K562 (cell line): ENCODE measurements around the gene NHSL2. TPM values are rescaled to one million over a fixed set of nuclear protein-coding genes. Genes with fewer than 3 reads are reported as not detected.

Experiments used
- ATAC-seq: fragments of 200-7000 bp; cut with Tn5 transposase; 3 replicates; pipeline ENCODE4 v1.9.1; 2020; ENCODE audit warnings: moderate library complexity
- BruUV-seq: library from RNA; stranded (reverse); fragments of 400-500 nt; replicated peaks from 2 replicates; lab custom pipeline; 2021; lab: Mats Ljungman, UMichigan
- CTCF ChIA-PET: fragments of 300-600 bp; formaldehyde crosslinking; extraction: SDS; loops from one replicate; lab custom pipeline; 2021; ENCODE audit warnings: low intra/inter-chr PET ratio; lab: Yijun Ruan, JAX
- POLR2A ChIA-PET: fragments of 300-600, 350-650 bp; sonication (Branson Sonifier 250); formaldehyde crosslinking; extraction: SDS; loops from one replicate; lab custom pipeline; 2021; ENCODE audit warnings: antibody characterized with exemption, inconsistent platforms; lab: Yijun Ruan, JAX
- DNase-seq, 4 experiments: peaks; one replicate each; pipeline versions ENCODE4 v3.0.0 to v3.0.0-alpha.2; 2011 to 2018; ENCODE audit warnings: low spot score in 3 of 4, mixed read lengths in 3 of 4; ENCODE audit errors: extremely low read depth in 1 of 4
- FAIRE-seq: peaks from 2 replicates; lab custom pipeline; 2011; peaks lifted over from hg19 to GRCh38; lab: Jason Lieb, UNC
- H2AFZ ChIP-seq: 2 replicates; pipeline ENCODE4 v1.6.0; 2011; ENCODE audit warnings: low read depth, low read length, control low read depth, inconsistent platforms
- H3K27ac ChIP-seq: fragments of 200-600 bp; 3 replicates; pipeline ENCODE4 v1.8.0; 2011; ENCODE audit warnings: low read depth, mild to moderate bottlenecking, control low read depth, inconsistent platforms, low read length, moderate library complexity, mixed read lengths; ENCODE audit errors: extremely low read depth
- H3K27me3 ChIP-seq, 2 experiments: fragments of 300-600 bp in 1 of 2; 2 replicates in 1 of 2; 3 replicates in 1 of 2; pipeline versions ENCODE4 v1.6.0 to v1.8.0; 2011; ENCODE audit warnings: inconsistent platforms in 2 of 2, low read length in 2 of 2, mild to moderate bottlenecking in 1 of 2, mixed read lengths in 1 of 2, moderate library complexity in 1 of 2; ENCODE audit not compliant: control insufficient read depth in 2 of 2, insufficient read depth in 2 of 2
- H3K36me3 ChIP-seq: fragments of 300-600 bp; 3 replicates; pipeline ENCODE4 v1.8.0; 2011; ENCODE audit warnings: mild to moderate bottlenecking, low read length, inconsistent platforms; ENCODE audit not compliant: control insufficient read depth, insufficient read depth
- H3K4me1 ChIP-seq, 2 experiments: fragments of 200-600 bp in 1 of 2; replicated peaks in 1 of 2; 2 replicates in 1 of 2; 3 replicates in 1 of 2; pipeline versions ENCODE4 v1.5.1 to v1.8.0; 2011; ENCODE audit warnings: inconsistent platforms in 2 of 2, low read length in 2 of 2, mild to moderate bottlenecking in 1 of 2, mixed read lengths in 1 of 2, moderate library complexity in 1 of 2; ENCODE audit not compliant: control insufficient read depth in 2 of 2, insufficient read depth in 2 of 2
- H3K4me2 ChIP-seq: 2 replicates; pipeline ENCODE4 v1.6.1; 2011; ENCODE audit warnings: low read length, control low read depth, inconsistent platforms, mixed read lengths; ENCODE audit not compliant: insufficient read depth
- H3K4me3 ChIP-seq: fragments of 200-600 bp; sonication (generic), shearing (Covaris generic); 2 replicates; pipeline ENCODE4 v1.5.1; 2016; ENCODE audit warnings: control low read depth, inconsistent platforms
- H3K79me2 ChIP-seq: fragments of 200-600 bp; 3 replicates; pipeline ENCODE4 v1.8.0; 2011; ENCODE audit warnings: low read length, inconsistent platforms; ENCODE audit not compliant: control insufficient read depth, insufficient read depth
- H3K9ac ChIP-seq, 2 experiments: 2 replicates each; pipeline versions ENCODE4 v1.6.0 to v1.6.1; 2011; ENCODE audit warnings: low read depth in 2 of 2, low read length in 2 of 2, control low read depth in 1 of 2, inconsistent platforms in 1 of 2, mild to moderate bottlenecking in 1 of 2, mixed read lengths in 1 of 2; ENCODE audit not compliant: insufficient read depth in 1 of 2
- H3K9me1 ChIP-seq: one replicate; pipeline ENCODE4 v1.6.0; 2011; ENCODE audit warnings: inconsistent platforms, mild to moderate bottlenecking, low read length, moderate library complexity; ENCODE audit not compliant: control insufficient read depth, insufficient read depth
- H3K9me3 ChIP-seq: replicated peaks from 2 replicates; pipeline ENCODE4 v1.5.1; 2011; ENCODE audit warnings: low read depth, low read length, inconsistent platforms; ENCODE audit not compliant: control insufficient read depth, insufficient read depth
- H4K20me1 ChIP-seq: replicated peaks from 2 replicates; pipeline ENCODE4 v1.6.1; 2011; ENCODE audit warnings: low read length, inconsistent platforms, mixed read lengths; ENCODE audit not compliant: control insufficient read depth, insufficient read depth
- ATF1 ChIP-seq, 2 experiments: fragments of 450-650 bp in 1 of 2; IDR thresholded peaks; 2 replicates each; pipeline ENCODE4 v1.6.1; 2016; ENCODE audit warnings: missing compliant biosample characterization in 1 of 2, missing genetic modification characterization in 1 of 2
- CREB5 ChIP-seq: fragments of 250-450 bp; sonication (Bioruptor Pico); IDR thresholded peaks from 2 replicates; pipeline ENCODE4 v1.5.0; 2020; ENCODE audit warnings: mild to moderate bottlenecking
- E2F4 ChIP-seq: sonication (generic); formaldehyde crosslinking; IDR thresholded peaks from 2 replicates; pipeline ENCODE4 v1.8.0; 2022; ENCODE audit warnings: mild to moderate bottlenecking, low read depth, missing genetic modification reagents
- HINFP ChIP-seq: fragments of 450-650 bp; conservative IDR thresholded peaks from 2 replicates; pipeline ENCODE4 v1.6.1; 2016; ENCODE audit warnings: missing genetic modification characterization, low read depth, mild to moderate bottlenecking, control low read depth, missing compliant biosample characterization
- HNRNPUL1 ChIP-seq: fragments of 200-400 bp; formaldehyde crosslinking; IDR thresholded peaks from 2 replicates; pipeline ENCODE4 v1.6.1; 2017; ENCODE audit warnings: low read length
- MECOM ChIP-seq: fragments of 250-450 bp; sonication (Bioruptor Pico); IDR thresholded peaks from 2 replicates; pipeline ENCODE4 v1.8.0; 2022; ENCODE audit warnings: inconsistent platforms
- MLLT1 ChIP-seq, 2 experiments: fragments of 450-650 bp; IDR thresholded peaks; 2 replicates each; pipeline ENCODE4 v1.6.1; 2016
- MTA1 ChIP-seq: fragments of 450-650 bp; IDR thresholded peaks from 2 replicates; pipeline ENCODE4 v1.6.1; 2017; ENCODE audit warnings: borderline replicate concordance
- NCOA4 ChIP-seq: fragments of 450-650 bp; IDR thresholded peaks from 2 replicates; pipeline ENCODE4 v1.6.1; 2018; ENCODE audit warnings: mild to moderate bottlenecking; ENCODE audit not compliant: partially characterized antibody
- NR3C1 ChIP-seq: sonication (generic); formaldehyde crosslinking; IDR thresholded peaks from 2 replicates; pipeline ENCODE4 v1.8.1; 2022; ENCODE audit warnings: missing genetic modification reagents
- TAF1 ChIP-seq: IDR thresholded peaks from 2 replicates; pipeline ENCODE4 v1.6.1; 2011; ENCODE audit warnings: mild to moderate bottlenecking, low read length, moderate library complexity; ENCODE audit not compliant: insufficient read depth, control insufficient read depth, severe bottlenecking; ENCODE audit errors: extremely low read depth
- TCFL5 ChIP-seq: fragments of 250-450 bp; sonication (Bioruptor Pico); conservative IDR thresholded peaks from 2 replicates; pipeline ENCODE4 v1.6.1; 2021; ENCODE audit warnings: mild to moderate bottlenecking, moderate library complexity, matching md5 sums
- THAP12 ChIP-seq: fragments of 250-450 bp; sonication (Bioruptor Pico); IDR thresholded peaks from 2 replicates; pipeline ENCODE4 v1.9.0; 2021; ENCODE audit warnings: mild to moderate bottlenecking, inconsistent platforms
- TRIM28 ChIP-seq: fragments of 450-650 bp; IDR thresholded peaks from 2 replicates; pipeline ENCODE4 v1.6.1; 2017
- ZNF274 ChIP-seq: IDR thresholded peaks from 2 replicates; pipeline ENCODE4 v1.6.1; 2011; ENCODE audit warnings: low read depth, mild to moderate bottlenecking, low read length, moderate library complexity, borderline replicate concordance
- ZNF696 ChIP-seq: fragments of 250-450 bp; sonication (Bioruptor Pico); conservative IDR thresholded peaks from 2 replicates; pipeline ENCODE4 v1.4.0; 2020; ENCODE audit warnings: mild to moderate bottlenecking, moderate library complexity
- WGBS: fragments of 100-300 bp; shearing (Covaris generic); methylation state at CpG from one replicate; pipeline ENCODE4 v1.1.6; 2016; ENCODE audit warnings: low coverage, mixed read lengths; ENCODE audit not compliant: insufficient coverage; ENCODE audit errors: missing lambda C conversion rate; 5-methylcytosine and 5-hydroxymethylcytosine counted together
- in situ Hi-C: fragments of 300-500 bp; cut with MboI; formaldehyde crosslinking; loops from 4 replicates; pipeline ENCODE4 v1.15.0; 2018; ENCODE audit warnings: inconsistent platforms, mixed read lengths
- intact Hi-C: fragments of 100-400 bp; cut with micrococcal nuclease; formaldehyde crosslinking; loops from 2 replicates; pipeline ENCODE4 v1.14.2; 2022
- polyA plus RNA-seq, 8 experiments: library from polyadenylated mRNA; depleted of rRNA in 4 of 8; stranded (reverse) in 5 of 8; unstranded in 3 of 8; fragments of >200 nt; fragmentation: Nextera tagmentation in 2 of 8; fragmentation: Illumina TruSeq in 1 of 8; extraction: Ambion mirVana in 2 of 8; extraction: Trizol in 1 of 8; gene quantifications; 2 replicates each; pipeline versions ENCODE4 v1.2.1 to v1.2.3, GENCODE V29; 2011 to 2014; ENCODE audit warnings: inconsistent platforms in 1 of 8, missing spikeins in 1 of 8
- total RNA-seq, 7 experiments: library from RNA; depleted of rRNA in 6 of 7; stranded (reverse); fragments of >200 nt in 6 of 7; fragmentation: Illumina TruSeq in 2 of 7; extraction: Trizol in 2 of 7; gene quantifications; 2 replicates each; pipeline versions ENCODE4 v1.2.1 to v1.2.3, GENCODE V29; 2011 to 2021; ENCODE audit warnings: low replicate concordance in 1 of 7

NHSL2 gene
- total and polyA plus RNA-seq, 9 of the 15 experiments (the other 6 are each of a cell fraction or from before 2014, with no cell fraction given): 0.02 TPM; not detected in 8

- BruUV-seq: no TSS peak
- intact Hi-C loops (no loop called here), in situ Hi-C loops (no loop called here)
- ChIA-PET CTCF (no interaction called here), POLR2A (no interaction called here)
- Histone ChIP-seq H3K27me3 (peaks cover 0 to 10% of the 10 kb centered on the region in 2 experiments; a peak in 2 of 5 replicates), H2AFZ (no peak overlapping the region), H4K20me1 (no peaks in the 10 kb centered on the region), H3K9me1 (no peaks in the 10 kb centered on the region), H3K4me2 (no peak overlapping the region), H3K27ac (no peak overlapping the region), H3K36me3 (no peaks in the 10 kb centered on the region), H3K9me3 (no peaks in the 10 kb centered on the region), H3K79me2 (no peaks in the 10 kb centered on the region), H3K9ac (no peak overlapping the region), H3K4me1 (no peaks in the 10 kb centered on the region), H3K4me3 (no peak overlapping the region)
- 2% methylated on average over 4 of the region's 4 CpGs for WGBS
- no peak for ATAC-seq
- no peak for FAIRE-seq
- DNase-seq: no peak
- TF ChIP-seq ZNF696: no peak
- no peak for TF ChIP-seq ZNF274
- no peak for TF ChIP-seq NR3C1 (CRISPR knock-in tag)
- no peak for TF ChIP-seq TAF1
- no peak for TF ChIP-seq THAP12 (CRISPR knock-in tag)
- no peak for TF ChIP-seq ATF1 (CRISPR knock-in tag; IDR thresholded peaks at IDR 0.05)
- no peak for TF ChIP-seq ATF1 (tag; IDR thresholded peaks at IDR 0.05)
- TF ChIP-seq TCFL5 (CRISPR knock-in tag): no peak
- TF ChIP-seq E2F4: no peak
- no peak for TF ChIP-seq CREB5 (CRISPR knock-in tag)
- TF ChIP-seq HNRNPUL1: no peak
- TF ChIP-seq HINFP (tag): no peak
- no peak for TF ChIP-seq MLLT1 (IDR thresholded peaks at IDR 0.05)
- no peak for TF ChIP-seq MECOM
- TF ChIP-seq NCOA4: no peak
- no peak for TF ChIP-seq MTA1
- no peak for TF ChIP-seq TRIM28
Measured at GRCh38 chrX:71991164-71991563, 80.5 kb downstream of the NHSL2 start.
